Measurements from ENCODE around the gene CERS2. TPM values are rescaled to one million over a fixed set of nuclear protein-coding genes. Genes with fewer than 3 reads are reported as not detected.

CERS2 gene
- total and polyA plus RNA-seq, 2 of the 8 experiments (the other 6 are each of a cell fraction or from before 2014, with no cell fraction given), result 216 to 237 TPM

- TF ChIP-seq CTCF (IDR thresholded peaks at IDR 0.05; ENCODE audit: control extremely low read depth in 1 of 3, insufficient read depth in 1 of 3, low read depth in 1 of 3, low read length in 3 of 3), result peak; percentile 53 to 70 (median 62)
- TF ChIP-seq HDAC2 (IDR thresholded peaks at IDR 0.05; ENCODE audit: borderline replicate concordance in 1 of 2, low read depth in 2 of 2, low read length in 2 of 2), result no peak
- TF ChIP-seq ATF3 (IDR thresholded peaks at IDR 0.05; ENCODE audit: insufficient read depth, low read depth, low read length), result no peak
- no peak for TF ChIP-seq JUN (IDR thresholded peaks at IDR 0.05; ENCODE audit: low read depth, low read length)
- no peak for TF ChIP-seq E2F6 (IDR thresholded peaks at IDR 0.05)
- TF ChIP-seq SIRT6 (IDR thresholded peaks at IDR 0.05; ENCODE audit: low read length), result no peak
- peak; percentile 66 for TF ChIP-seq TAF1 (IDR thresholded peaks at IDR 0.05; ENCODE audit: low read depth, low read length)
- TF ChIP-seq RBBP5 (IDR thresholded peaks at IDR 0.05; ENCODE audit: borderline replicate concordance, low read depth, low read length), result peak; percentile 44; the same call in 1 of the 2 replicates
- no peak for TF ChIP-seq BRCA1 (IDR thresholded peaks at IDR 0.05; ENCODE audit: low read depth, low read length)
- no peak for TF ChIP-seq ATF2 (IDR thresholded peaks at IDR 0.05; ENCODE audit: low read length)
- TF ChIP-seq ASH2L (IDR thresholded peaks at IDR 0.05; ENCODE audit: low read length), result peak; percentile 82
- peak; percentile 43 to 84 for TF ChIP-seq POLR2A (IDR thresholded peaks at IDR 0.05; ENCODE audit: control extremely low read depth in 1 of 2, low read depth in 2 of 2, low read length in 2 of 2)
- peak; percentile 44 for TF ChIP-seq SAP30 (IDR thresholded peaks at IDR 0.05; ENCODE audit: insufficient read depth, insufficient replicate concordance, low read length)
- no peak for TF ChIP-seq GTF2F1 (IDR thresholded peaks at IDR 0.05; ENCODE audit: borderline replicate concordance, low read depth, low read length)
- no peak for TF ChIP-seq HDAC6 (IDR thresholded peaks at IDR 0.05; ENCODE audit: low read depth, low read length)
- TF ChIP-seq CREB1 (IDR thresholded peaks at IDR 0.05), result no peak
- TF ChIP-seq TAF7 (optimal IDR thresholded peaks at IDR 0.05; ENCODE audit: borderline replicate concordance, low read depth, low read length), result peak; percentile 18
- no peak for TF ChIP-seq JUND (IDR thresholded peaks at IDR 0.05; ENCODE audit: low read length)
These were observed 31.9 kb upstream of the CERS2 start, which contains the start of gene MINDY1 (continued) for GRCh38 chr1:151006327-151007052.

All from H1 (cell line).